GM21515 (cell line): ENCODE results near the gene SLC26A8.
"Not testable (repeated sequence)": the region's sequence is repeated elsewhere in the genome, so short reads cannot be mapped to it uniquely, and the experiment has no call there.

Experiments used
- ATAC-seq: cut with Tn5 transposase; IDR thresholded peaks from one replicate; pipeline ENCODE4 v1.9.1; 2021; ENCODE audit not compliant: unreplicated experiment

SLC26A8 gene

DNA sequence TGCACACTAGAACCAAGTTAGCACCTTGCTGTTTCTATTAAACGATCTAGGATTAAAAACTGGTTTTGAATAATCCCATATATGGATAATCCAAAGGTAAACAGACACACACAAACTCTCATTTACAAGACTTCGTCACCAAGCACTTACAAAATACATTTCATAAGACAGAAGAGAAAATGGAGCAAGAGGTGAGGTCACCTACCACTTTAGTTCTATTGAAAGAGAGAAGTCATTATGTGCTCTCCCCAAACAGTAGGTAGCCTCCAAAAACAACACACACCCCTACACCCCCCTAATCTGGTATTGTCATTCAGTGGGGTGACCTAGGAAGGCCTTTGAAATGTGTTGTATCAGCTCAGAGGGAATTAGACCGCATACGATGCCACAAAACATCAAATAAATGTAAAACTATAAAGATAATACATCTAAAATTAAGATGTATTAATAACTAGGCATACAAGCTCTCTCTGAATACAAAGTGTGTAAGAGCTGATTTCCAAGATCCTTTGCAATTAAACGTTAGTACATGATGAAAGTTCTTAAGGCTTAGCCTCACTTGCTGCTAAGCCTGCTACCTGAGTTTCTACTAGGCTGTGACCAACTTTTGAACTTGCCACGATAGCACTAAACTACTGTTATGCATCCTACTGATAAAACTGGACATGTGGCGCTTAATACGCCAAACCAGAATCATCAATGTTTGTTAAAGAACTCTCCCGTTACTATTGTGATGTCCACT lies 105.2 kb downstream of the SLC26A8 start:
- ATAC-seq: no peak

DNA sequence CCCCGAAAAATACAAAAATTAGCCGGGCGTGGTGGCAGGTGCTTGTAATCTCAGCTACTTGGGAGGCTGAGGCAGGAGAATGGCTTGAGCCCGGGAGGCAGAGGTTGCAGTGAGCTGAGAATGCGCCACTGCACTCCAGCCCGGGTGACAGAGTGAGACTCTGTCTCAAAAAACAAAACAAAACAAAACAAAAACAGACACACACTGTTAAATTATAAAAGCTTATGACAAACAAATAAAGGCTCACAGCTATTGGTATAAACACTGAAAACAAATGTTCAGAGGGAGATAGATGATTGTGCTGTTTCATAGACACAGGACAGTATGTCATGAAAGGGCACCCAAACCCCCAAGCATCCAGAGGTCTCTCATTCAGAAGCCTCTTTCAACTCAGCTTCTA lies 107.5 kb downstream of the SLC26A8 start:
- ATAC-seq: not testable (repeated sequence)

DNA sequence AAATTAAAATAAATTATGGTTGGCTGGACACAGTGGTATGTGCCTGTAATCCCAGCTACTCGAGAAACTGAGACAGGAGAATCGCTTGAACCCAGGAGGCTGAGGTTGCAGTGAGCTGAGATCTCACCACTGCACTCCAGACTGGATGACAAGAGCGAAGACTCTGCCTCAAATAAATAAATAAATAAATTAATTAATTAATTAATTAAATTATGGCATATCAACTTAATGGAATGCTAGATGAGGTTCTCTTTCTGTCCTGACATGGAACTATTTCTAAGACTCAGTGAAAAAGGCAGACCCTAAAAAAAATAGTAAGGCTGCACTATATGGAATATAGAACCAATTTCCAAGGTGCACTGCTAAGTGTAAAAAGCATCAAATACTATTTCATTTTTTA lies 108.4 kb downstream of the SLC26A8 start:
- no peak for ATAC-seq

DNA sequence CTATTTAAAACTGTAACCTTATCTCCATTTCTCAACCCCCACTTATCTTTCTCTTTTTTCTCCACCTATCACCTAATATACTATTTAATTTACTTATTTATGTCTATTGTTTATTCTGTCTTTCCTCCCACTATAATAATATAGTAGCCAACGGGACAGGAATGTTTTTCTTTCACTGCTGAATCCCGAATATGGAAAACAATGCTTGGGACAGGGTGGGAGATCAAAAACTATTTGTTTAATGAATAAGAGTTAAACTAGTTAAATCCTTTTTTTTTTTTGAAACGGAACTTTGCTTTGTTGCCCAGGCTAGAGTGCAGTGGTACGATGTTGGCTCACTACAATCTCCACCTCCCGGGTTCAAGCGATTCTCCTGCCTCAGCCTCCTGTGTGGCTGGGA lies 109.9 kb downstream of the SLC26A8 start:
- ATAC-seq: no peak

DNA sequence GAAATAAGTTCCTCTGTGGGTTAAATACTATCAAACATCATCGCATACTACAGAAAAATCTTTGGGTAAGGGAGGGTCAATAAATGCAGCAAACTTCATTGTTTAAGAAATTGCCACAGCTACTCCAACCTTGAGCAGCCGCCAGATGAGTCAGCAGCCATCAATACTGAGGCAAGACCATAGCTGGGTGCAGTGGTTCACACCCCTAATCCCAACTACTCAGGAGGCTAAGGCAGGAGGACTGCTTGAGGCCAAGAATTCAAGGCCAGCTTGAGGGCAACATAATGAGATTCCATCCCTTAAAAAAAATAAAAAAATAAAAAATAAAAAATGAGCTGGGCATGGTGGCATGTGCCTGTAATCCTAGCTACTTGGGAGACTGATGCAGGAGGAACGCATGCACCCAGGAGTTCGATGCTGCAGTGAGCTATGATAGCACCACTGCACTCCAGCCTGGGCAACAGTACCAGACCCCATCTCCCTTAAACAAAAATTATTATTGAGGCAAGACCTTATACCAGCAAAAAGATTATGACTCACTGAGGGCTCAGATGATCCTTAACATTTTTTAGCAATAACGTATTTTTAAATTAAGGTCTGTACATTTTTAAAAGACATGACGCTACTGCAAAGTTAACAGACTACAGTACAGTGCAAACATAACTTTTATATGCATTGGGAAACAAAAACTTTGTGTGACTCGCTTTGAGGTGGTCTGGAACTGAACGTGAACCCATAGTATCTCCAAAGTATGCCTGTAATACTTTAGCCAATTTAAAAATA lies 112.4 kb downstream of the SLC26A8 start:
- ATAC-seq: no peak

DNA sequence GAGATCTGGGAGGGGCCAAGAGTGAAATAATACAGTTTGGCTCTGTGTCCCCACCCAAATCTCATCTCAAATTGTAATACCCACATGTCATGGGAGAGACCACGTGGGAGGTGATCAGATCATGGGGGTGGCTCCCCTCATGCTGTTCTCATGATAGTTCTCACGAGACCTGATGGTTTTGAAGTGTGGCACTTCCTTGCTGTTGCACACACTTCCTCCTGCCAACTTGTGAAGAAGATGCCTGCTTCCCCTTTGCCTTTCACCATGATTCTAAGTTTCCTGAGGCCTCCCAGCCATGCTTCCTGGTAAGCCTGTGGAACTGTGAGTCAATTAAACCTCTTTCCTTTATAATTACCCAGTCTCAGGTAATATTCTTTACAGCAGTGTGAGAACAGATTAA lies 114.9 kb downstream of the SLC26A8 start:
- ATAC-seq: not testable (repeated sequence)

DNA sequence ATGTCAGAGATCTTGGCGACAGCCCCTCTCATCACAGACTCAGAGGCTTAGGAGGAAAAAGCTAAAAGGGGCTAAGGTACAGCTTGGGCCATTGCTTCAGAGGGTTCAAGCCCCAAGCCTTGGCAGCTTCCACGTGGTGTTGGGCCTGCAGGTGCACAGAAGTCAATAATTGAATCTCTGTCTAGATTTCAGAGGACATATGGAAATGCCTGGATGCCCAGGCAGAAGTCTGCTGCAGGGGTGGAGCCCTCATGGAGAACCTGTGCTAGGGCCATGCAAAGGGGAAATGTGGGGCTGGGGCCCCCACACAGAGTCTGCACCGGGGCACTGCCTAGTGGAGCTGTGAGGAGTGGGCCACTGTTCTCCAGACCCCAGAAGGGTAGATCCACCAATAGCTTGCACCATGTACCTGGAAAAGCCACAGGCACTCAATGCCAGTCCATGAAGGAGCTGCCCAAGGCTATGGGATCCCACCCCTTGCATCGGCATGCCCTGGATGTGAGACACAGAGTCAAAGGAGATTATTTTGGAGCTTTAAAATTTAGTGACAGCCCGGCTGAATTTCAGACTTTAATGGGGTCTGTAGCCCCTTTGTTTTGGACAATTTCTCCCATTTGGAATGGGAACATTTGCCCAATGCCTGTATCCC lies 115.6 kb downstream of the SLC26A8 start:
- ATAC-seq: not testable (repeated sequence)

DNA sequence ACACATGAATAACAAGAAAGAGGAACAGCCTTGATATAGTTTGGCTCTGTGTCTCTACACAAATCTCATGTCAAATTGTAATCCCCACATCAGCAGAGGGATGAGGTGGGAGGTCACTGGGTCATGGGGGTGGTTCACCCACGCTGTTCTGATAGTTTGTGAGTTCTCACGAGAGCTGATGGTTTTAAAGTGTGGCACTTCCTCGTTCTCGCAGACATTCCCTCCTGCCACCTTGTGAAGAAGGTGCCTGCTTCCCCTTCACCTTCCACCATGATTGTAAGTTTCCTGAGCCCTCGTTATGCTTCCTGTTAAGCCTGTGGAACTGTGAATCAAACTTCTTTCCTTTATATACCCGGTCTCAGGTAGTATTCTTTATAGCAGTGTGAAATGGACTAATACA lies 116.7 kb downstream of the SLC26A8 start:
- ATAC-seq: no peak

DNA sequence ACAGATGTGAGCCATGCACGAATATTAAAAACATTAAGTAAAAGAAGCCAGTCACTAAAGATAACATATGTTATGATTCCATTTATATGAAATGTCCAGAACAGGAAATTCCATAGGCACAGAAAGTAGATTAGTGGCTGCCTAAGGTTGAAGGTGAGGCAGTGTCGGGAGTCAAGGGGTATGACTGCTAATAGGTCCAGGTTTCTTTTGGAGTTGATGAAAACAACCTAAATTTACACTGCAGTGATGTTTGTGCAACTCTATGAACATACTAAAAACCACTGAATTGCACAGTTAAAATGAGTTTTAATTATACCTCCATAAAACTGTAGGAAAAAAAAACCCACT lies 118.0 kb downstream of the SLC26A8 start:
- no peak for ATAC-seq

DNA sequence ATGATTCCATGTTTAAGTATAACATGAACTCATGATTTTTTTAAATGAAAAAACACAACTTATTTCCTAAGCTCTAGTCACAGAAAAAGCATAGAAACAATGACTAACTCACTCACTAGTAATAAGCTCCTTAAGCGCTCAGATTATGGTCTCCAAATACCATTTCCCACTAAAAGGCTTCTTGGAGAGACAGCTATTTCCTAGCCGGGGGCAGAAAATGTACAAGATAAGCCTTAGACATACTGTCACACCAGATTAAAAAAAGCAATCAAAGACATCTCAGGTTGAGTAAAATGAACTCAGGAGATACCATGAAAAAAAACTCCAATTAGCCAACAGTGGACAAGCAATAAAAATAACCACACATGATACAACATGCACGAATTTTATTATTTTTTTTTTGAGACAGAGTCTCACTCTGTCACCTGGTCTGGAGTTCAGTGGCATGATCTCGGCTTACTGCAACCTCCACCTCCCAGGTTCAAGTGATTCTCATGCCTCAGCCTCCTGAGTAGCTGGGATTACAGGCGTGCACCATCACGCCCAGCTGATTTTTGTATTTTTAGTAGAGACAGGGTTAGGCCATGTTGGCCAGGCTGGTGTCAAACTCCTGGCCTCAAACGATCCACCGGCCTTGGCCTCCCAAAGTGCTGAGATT lies 118.5 kb downstream of the SLC26A8 start:
- ATAC-seq: no peak

DNA sequence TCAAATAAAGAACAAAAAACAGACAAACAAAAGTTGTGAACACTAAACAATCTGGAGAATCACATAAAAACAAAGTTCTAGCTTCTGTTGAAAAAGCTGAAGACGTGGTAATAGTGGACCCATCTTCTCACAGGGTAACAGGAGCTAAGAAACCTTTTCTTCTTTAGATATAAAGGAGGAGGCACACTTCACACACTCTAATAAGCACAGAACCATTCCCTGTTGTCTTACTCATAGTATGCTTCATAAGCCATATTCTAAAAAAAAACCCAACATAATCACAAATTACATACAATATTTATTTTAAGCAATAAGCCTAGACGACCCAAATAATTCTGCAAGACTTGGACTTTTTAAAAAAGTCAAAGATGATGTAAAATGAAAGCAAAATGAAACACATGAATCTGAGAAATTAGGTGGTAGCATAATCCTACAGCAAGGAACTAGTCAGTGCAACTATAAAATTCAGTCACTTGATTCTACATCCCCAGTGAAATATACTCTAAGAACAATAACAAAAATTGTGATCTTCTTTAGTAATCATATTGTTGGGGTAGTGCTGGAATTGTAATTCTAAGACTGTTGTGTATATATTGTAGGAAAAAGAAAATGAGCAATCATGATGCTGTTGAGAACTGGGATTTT lies 119.2 kb downstream of the SLC26A8 start:
- ATAC-seq: no peak

DNA sequence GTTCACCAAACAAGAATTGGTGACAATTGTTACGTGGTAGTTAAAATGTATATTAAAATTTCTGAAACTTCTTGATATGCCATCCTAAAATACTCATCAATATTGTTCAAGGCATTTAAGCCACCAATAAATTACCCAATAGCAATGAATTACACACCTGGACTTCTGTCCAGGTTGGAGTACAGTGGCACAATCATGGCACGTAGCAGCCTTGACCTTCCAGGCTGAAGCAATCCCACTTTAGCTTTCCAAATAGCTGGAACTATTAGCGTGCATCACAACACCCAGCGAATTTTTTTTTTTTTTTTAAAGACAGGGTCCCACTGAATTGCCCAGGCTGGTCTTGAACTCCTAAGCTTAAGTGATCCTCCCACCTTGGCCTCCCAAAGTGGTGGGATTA lies 120.8 kb downstream of the SLC26A8 start:
- no peak for ATAC-seq

DNA sequence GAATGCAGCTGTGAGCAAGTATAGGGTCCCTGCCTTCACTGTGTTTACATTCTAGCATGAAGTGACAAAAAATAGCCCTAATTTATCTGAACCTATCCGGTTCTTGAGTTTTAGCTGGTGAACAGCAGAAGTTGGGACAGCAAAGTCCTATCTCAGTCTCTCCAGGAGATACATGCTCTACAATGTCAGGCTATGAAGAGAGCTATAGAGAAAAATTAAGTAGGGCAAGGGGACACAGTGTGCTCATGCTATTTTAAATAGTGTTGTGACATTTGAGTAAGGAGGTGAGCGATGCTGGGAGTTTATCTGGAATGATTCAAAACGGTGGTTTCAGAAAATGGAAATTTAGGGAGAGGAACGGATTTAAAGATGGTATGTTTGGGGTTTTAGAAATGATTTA lies 124.0 kb downstream of the SLC26A8 start:
- no peak for ATAC-seq

DNA sequence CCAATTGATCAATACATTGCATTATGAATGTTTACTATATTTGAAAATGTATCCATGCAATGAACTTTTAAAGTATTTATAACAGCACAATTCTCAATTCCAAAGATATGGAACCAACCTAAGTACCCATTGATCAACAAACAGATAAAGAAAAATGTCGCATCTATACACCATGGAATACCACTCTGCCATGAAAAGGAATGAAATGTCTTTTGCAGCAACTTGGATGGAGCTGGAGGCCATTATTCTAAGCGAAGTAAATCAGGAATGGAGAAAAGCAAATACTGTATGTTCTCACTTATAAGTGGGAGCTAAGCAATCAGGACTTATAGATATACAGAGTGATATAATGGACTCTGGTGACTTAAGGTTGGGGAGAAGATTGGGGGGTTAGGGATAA lies 126.4 kb downstream of the SLC26A8 start:
- ATAC-seq: no peak

DNA sequence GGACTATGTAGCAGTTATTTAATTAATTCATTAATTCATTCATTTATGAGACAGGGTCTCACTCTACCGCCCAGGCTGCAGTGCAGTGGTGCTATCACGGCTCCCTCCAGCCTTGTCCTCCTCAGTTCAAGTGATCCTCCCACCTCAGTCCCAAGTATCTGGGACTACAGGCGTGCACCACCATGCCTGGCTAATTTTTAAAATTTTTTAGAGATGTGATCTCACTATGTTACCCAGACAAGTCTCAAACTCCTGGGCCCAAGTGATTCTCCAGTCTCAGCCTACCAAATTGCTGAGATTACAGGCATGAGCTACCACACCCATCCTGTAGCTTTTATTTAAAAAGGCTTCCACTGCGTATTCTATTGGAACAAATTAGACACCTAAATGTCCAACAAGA lies 127.0 kb downstream of the SLC26A8 start:
- ATAC-seq: no peak

DNA sequence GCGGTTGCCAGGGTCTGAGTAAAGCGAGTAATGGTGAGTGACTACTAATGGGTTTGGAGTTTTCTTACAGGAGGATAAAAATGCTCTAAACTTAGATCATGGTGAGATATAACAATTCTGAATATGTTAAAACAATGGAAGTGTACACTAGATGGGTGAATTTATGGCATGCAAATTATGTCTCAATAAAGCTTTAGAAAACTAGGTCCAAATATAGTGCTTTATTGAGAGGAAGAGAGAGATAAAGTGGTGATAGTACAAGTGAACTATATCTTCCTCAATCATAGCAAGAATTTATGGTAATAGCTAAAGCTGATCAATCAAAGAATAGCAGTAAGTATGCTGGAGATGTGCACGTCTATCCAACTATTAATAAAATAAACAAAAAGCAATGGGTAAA lies 127.4 kb downstream of the SLC26A8 start:
- no peak for ATAC-seq

DNA sequence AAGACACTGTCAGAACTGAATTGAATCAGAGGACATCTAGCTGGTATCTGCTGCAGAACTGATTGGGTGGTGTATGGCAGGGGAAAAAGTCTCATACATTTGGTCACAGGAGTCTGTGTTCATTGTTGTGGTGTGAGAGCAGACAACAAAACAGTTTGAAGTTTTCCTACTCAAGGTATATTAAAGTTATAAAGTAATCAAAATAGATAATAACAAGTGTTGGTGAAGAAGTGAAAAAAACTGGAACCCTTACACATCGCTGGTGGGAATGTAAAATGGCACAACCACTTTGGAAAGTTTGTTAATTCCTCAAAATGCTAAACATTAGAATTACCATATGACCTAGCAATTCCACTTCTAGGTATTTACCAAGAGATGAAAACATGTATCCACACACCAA lies 128.2 kb downstream of the SLC26A8 start:
- ATAC-seq: no peak

DNA sequence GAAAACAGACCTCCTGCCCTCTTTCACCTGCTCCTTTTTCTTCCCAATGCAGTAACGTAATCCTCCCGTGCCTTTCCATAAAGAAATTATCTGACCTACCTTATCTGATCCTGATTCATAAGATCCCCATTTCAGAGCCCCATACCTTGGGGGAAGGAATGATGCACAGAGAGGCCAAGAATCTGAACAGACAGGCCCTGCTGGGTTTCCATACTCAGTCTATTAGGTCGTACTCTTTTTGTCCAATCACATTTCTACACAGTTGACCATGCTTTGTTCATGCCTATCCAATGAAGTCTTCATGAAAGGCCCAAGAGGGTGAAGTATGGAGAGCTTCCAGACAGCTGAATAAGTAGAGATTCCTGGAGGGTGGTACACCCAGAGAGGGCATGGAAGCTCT lies 128.9 kb downstream of the SLC26A8 start:
- no peak for ATAC-seq

DNA sequence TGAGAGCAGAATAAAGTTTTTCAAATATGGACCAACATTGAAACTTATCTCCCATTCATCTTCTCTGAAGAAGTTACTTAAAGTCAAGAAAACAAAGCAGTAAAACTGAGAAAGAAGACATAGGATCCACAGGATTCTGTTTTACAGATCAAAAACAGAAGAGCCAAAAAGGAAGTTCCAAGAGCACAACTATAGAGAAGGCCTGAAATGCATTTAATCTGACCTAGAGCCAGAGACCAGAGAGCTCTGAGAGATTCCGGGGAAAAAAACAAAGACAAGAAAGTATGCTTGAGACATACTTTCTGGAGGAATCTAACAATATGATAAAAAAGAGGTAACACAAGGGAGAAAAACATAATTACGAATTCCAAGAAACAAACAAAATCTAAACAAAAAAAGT lies 129.7 kb downstream of the SLC26A8 start:
- ATAC-seq: no peak
